A673 (cell line): ENCODE measurements around the gene IGF1R. TPM values are rescaled to one million over a fixed set of nuclear protein-coding genes. Genes with fewer than 3 reads are reported as not detected.
A peak's percentile ranks its signal among the peaks of the same experiment; 100 is the strongest.

Experiments used
- BruUV-seq: library from RNA; stranded (reverse); fragments of 400-500 nt; replicated peaks from 2 replicates; lab custom pipeline; 2021; lab: Mats Ljungman, UMichigan
- CTCF ChIA-PET: fragments of 300-600 bp; sonication (Branson Sonifier 250); formaldehyde crosslinking; loops from one replicate; lab custom pipeline; 2022; ENCODE audit warnings: antibody characterized with exemption; lab: Charles Lee
- POLR2A ChIA-PET: fragments of 300-600 bp; sonication (Branson Sonifier 250); formaldehyde crosslinking; loops from one replicate; lab custom pipeline; 2022; ENCODE audit warnings: antibody characterized with exemption; ENCODE audit not compliant: low non-redundant PET; lab: Charles Lee
- DNase-seq: peaks from one replicate; pipeline ENCODE4 v3.0.0-alpha.2; 2015; ENCODE audit warnings: low spot score
- H3K27ac ChIP-seq: fragments of 200-600 bp; sonication (generic); 2 replicates; pipeline ENCODE4 v1.5.1; 2016; ENCODE audit warnings: mixed run types, low read depth, mild to moderate bottlenecking, mixed read lengths, antibody characterized with exemption, low read length; ENCODE audit not compliant: poor library complexity, severe bottlenecking
- H3K27me3 ChIP-seq: fragments of 200-600 bp; sonication (generic); replicated peaks from 2 replicates; pipeline ENCODE4 v1.6.1; 2017; ENCODE audit warnings: mixed run types, low read depth, mild to moderate bottlenecking, mixed read lengths, antibody characterized with exemption, low read length; ENCODE audit not compliant: insufficient read depth, poor library complexity
- H3K36me3 ChIP-seq: fragments of 200-600 bp; sonication (generic); 2 replicates; pipeline ENCODE4 v1.6.1; 2016; ENCODE audit warnings: mixed run types, mild to moderate bottlenecking, mixed read lengths, antibody characterized with exemption, low read length; ENCODE audit not compliant: insufficient read depth, poor library complexity, severe bottlenecking
- H3K4me1 ChIP-seq: fragments of 200-600 bp; sonication (generic); 2 replicates; pipeline ENCODE4 v1.6.1; 2017; ENCODE audit warnings: mixed run types, mild to moderate bottlenecking, mixed read lengths, antibody characterized with exemption, low read length; ENCODE audit not compliant: insufficient read depth, poor library complexity, severe bottlenecking
- H3K4me3 ChIP-seq: fragments of 200-600 bp; sonication (generic); 2 replicates; pipeline ENCODE4 v1.5.1; 2016; ENCODE audit warnings: low read depth, mixed run types, mild to moderate bottlenecking, mixed read lengths, low read length; ENCODE audit not compliant: poor library complexity, severe bottlenecking
- H3K9me3 ChIP-seq: fragments of 200-600 bp; sonication (generic); 2 replicates; pipeline ENCODE4 v1.6.1; 2016; ENCODE audit warnings: mixed run types, low read depth, mild to moderate bottlenecking, mixed read lengths, antibody characterized with exemption, low read length; ENCODE audit not compliant: poor library complexity, severe bottlenecking
- CTCF ChIP-seq: fragments of 300-800, 200-600 bp; sonication (generic); conservative IDR thresholded peaks from 2 replicates; pipeline ENCODE4 v1.5.1; 2017; ENCODE audit warnings: low read depth, mild to moderate bottlenecking, antibody characterized with exemption, low read length, moderate library complexity, mixed read lengths
- EZH2 ChIP-seq: fragments of 200-600 bp; sonication (generic); IDR thresholded peaks from 2 replicates; pipeline ENCODE4 v1.6.1; 2017; ENCODE audit warnings: borderline replicate concordance, low read depth, mild to moderate bottlenecking, mixed read lengths, antibody characterized with exemption, low read length; ENCODE audit not compliant: poor library complexity, severe bottlenecking
- intact Hi-C: fragments of 100-400 bp; cut with micrococcal nuclease; formaldehyde crosslinking; loops from one replicate; pipeline ENCODE4 v1.10.0; 2022; ENCODE audit not compliant: unreplicated experiment
- total RNA-seq: library from RNA; stranded (reverse); gene quantifications from 2 replicates; pipeline ENCODE4 v1.2.3, GENCODE V29; 2021

Gene IGF1R
- total RNA-seq, 1 experiment from 2014 or later: 34.9 TPM

GRCh38 chr15:98779463-98780071 lies 131.2 kb downstream of the IGF1R start:
- Histone ChIP-seq H3K9me3 (no peaks in the 10 kb centered on the region), H3K36me3 (no peaks in the 10 kb centered on the region), H3K4me3 (no peak overlapping the region), H3K27me3 (no peaks in the 10 kb centered on the region), H3K27ac (no peak overlapping the region), H3K4me1 (peaks cover 42% of the 10 kb centered on the region)
- DNase-seq: peak; percentile 87
- intact Hi-C loops: loop anchor here (1.0 to 10.0 kb wide), 5 partner anchors 102 to 337 kb away; no protein-coding TSS in a partner anchor
- no TSS peak for BruUV-seq
- CTCF ChIA-PET: interaction anchor here (2.7 kb wide), 1 partner anchor 71 kb away, joined by 12 read pairs; no protein-coding TSS in a partner anchor
- POLR2A ChIA-PET: no interaction called here
- no peak for TF ChIP-seq EZH2
- TF ChIP-seq CTCF: peak; percentile 97

GRCh38 chr15:98781838-98782237 lies 133.5 kb downstream of the IGF1R start:
- Histone ChIP-seq H3K36me3 (no peaks in the 10 kb centered on the region), H3K27ac (no peak overlapping the region), H3K9me3 (no peaks in the 10 kb centered on the region), H3K4me3 (no peak overlapping the region), H3K4me1 (peaks cover 57% of the 10 kb centered on the region), H3K27me3 (no peaks in the 10 kb centered on the region)
- ChIA-PET CTCF (no interaction called here), POLR2A (no interaction called here)
- TF ChIP-seq CTCF (no peak), EZH2 (no peak)
- no peak for DNase-seq
- intact Hi-C loops: no loop called here
- BruUV-seq: no TSS peak

- H3K36me3 ChIP-seq: no peaks in the 10 kb centered on the region
- H3K4me3 ChIP-seq: no peak overlapping the region
- no peak for DNase-seq
- H3K27ac ChIP-seq: no peak overlapping the region
- no TSS peak for BruUV-seq
- H3K9me3 ChIP-seq: no peaks in the 10 kb centered on the region
- POLR2A ChIA-PET: no interaction called here
- no peaks in the 10 kb centered on the region for H3K27me3 ChIP-seq
- TF ChIP-seq CTCF (no peak), EZH2 (no peak)
- intact Hi-C loops: no loop called here
- CTCF ChIA-PET: no interaction called here
- H3K4me1 ChIP-seq: peaks cover 64% of the 10 kb centered on the region
These were observed 134.5 kb downstream of the IGF1R start for GRCh38 chr15:98782801-98783200.
